ENCODE measurements around the gene AGAP2. TPM values are rescaled to one million over a fixed set of nuclear protein-coding genes. Genes with fewer than 3 reads are reported as not detected.

AGAP2 gene
- polyA plus RNA-seq, 1 donor (not counting 4 experiments of a cell fraction or from before 2014, with no cell fraction given), result 0.13 TPM

DNA sequence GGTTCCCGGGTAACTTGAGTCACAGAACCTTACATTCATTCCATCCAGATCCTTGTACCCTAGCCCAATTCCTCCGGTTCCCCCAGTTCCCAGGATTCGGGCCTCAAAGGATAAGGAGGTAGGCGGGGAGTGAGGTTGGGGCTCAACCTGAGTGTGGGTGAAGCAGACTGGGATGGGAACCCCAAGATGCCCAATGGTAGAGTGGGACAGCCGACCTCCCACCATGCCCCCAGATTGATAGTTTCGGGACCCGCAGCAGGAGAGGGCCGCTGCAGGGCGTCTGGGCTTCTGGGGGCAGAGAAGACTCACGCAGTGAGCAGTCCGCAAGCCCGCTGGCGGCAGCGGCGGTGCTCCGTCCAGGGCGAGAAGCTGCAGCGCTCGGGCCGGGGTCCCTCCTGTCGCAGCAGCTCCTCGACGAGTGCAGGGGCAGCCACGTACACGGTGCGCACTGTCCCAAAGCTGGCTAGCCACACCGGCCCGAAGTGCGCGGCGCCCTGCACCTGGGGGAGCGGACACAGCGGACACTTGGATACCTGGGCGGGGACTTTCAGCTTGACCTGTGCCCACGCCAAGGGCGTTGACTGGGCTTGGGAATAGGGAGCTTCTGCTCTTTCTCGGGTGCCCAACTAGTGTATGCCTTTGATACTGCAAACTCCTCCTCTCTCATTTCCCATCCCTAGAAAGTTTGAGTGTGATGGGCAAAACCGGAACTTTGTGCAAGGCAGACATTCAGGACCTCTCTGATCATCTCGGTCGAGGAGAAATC, 27.3 kb upstream of the AGAP2 start:
- H3K36me3 ChIP-seq (ENCODE audit: control insufficient read depth in 2 of 2, extremely low read depth in 1 of 2, insufficient read depth in 2 of 2, low read length in 2 of 2), result peaks cover 30 to 49% of the 10 kb centered on the region in 2 experiments
- FAIRE-seq (no peak), DNase-seq (ENCODE audit: low read depth, low spot score) (no peak)
- H2AFZ ChIP-seq (ENCODE audit: control insufficient read depth, low read length), result peak overlapping the region; percentile 18
- H3K4me2 ChIP-seq (ENCODE audit: control insufficient read depth, extremely low read depth, insufficient read depth, low read depth, low read length), result peak overlapping the region; percentile 74
- peak in 1 of 3 experiments; percentile 0 for TF ChIP-seq CTCF (optimal IDR thresholded peaks at IDR 0.05 in 1 of 3, IDR thresholded peaks at IDR 0.05 in 1 of 3, conservative IDR thresholded peaks at IDR 0.05 in 1 of 3; ENCODE audit: extremely low read depth in 1 of 3, insufficient read depth in 2 of 3, low read length in 3 of 3)
- no peak for TF ChIP-seq EZH2 (IDR thresholded peaks at IDR 0.05; ENCODE audit: low read length)
- peak overlapping the region; percentile 69 to 97 (median 89) for H3K4me3 ChIP-seq (ENCODE audit: control insufficient read depth in 2 of 3, extremely low read depth in 1 of 3, insufficient read depth in 2 of 3, low read depth in 1 of 3, low read length in 3 of 3)
- peaks cover 35% of the 10 kb centered on the region for H3K4me1 ChIP-seq (ENCODE audit: control insufficient read depth, extremely low read depth, insufficient read depth, low read length)
- dilution Hi-C loops (cut with MboI; ENCODE audit: extremely low pct_ligation_motif_present, low sequenced_read_pairs), result no loop called here
- no peaks in the 10 kb centered on the region for H3K9me3 ChIP-seq (ENCODE audit: control insufficient read depth, low read depth, low read length)
- no peaks in the 10 kb centered on the region for H3K27me3 ChIP-seq (ENCODE audit: control insufficient read depth, extremely low read depth, insufficient read depth, low read length)
- no peaks in the 10 kb centered on the region for H4K20me1 ChIP-seq (ENCODE audit: control insufficient read depth, extremely low read depth, insufficient read depth, low read length)
- H3K9me1 ChIP-seq (ENCODE audit: control insufficient read depth, extremely low read depth, insufficient read depth, low read length), result no peaks in the 10 kb centered on the region
- peak overlapping the region; percentile 80 for H3K9ac ChIP-seq (ENCODE audit: control insufficient read depth, extremely low read depth, insufficient read depth, low read length)
- peaks cover 81% of the 10 kb centered on the region for H3K79me2 ChIP-seq (ENCODE audit: control insufficient read depth, insufficient read depth, low read length)
- peak overlapping the region; percentile 67 for H3K27ac ChIP-seq (ENCODE audit: control insufficient read depth, insufficient read depth, low read length)

DNA sequence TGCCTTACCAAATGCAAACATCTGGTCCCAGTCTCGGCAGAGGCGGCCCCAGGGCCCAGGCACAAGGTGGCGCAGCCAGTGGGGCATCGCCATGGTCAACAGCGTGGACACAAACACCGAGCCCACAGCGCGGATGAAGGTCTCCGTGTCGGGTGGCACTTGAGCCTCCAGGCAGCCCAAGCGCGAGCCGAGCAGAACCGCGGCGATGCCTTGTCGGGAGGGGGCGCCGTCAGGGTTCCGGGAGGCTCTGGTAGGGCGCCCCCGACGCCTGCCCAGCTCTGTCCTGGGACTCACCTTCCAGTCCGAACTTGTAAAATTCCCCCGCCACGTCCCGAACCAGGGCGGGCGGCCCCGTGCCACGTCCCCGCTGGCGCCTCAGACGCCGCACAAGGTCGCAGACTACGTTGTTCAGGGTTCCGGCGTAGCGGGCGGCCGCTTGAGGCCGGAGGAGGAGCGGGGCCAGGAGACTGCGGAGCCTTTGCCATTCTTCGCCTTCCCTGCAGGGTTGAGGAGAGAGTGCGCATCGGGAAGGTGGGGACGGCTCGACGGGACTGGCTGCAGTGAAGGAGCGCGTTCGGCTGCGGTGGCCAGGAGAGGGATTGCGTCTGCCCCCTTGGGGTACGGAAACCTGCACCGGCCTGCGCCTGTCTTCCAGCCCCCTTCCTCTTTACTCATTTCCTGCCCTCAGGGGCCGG, 26.6 kb upstream of the AGAP2 start:
- DNase-seq (ENCODE audit: low read depth, low spot score), result no peak
- Histone ChIP-seq H3K79me2 (ENCODE audit: control insufficient read depth, insufficient read depth, low read length) (peaks cover 75% of the 10 kb centered on the region), H3K9me1 (ENCODE audit: control insufficient read depth, extremely low read depth, insufficient read depth, low read length) (no peaks in the 10 kb centered on the region), H3K9me3 (ENCODE audit: control insufficient read depth, low read depth, low read length) (no peaks in the 10 kb centered on the region), H3K27ac (ENCODE audit: control insufficient read depth, insufficient read depth, low read length) (peak overlapping the region; percentile 67), H2AFZ (ENCODE audit: control insufficient read depth, low read length) (peak overlapping the region; percentile 55), H3K9ac (ENCODE audit: control insufficient read depth, extremely low read depth, insufficient read depth, low read length) (peak overlapping the region; percentile 80), H3K27me3 (ENCODE audit: control insufficient read depth, extremely low read depth, insufficient read depth, low read length) (no peaks in the 10 kb centered on the region), H3K4me1 (ENCODE audit: control insufficient read depth, extremely low read depth, insufficient read depth, low read length) (peaks cover 29% of the 10 kb centered on the region), H3K4me2 (ENCODE audit: control insufficient read depth, extremely low read depth, insufficient read depth, low read depth, low read length) (peak overlapping the region; percentile 74), H4K20me1 (ENCODE audit: control insufficient read depth, extremely low read depth, insufficient read depth, low read length) (no peaks in the 10 kb centered on the region), H3K4me3 (ENCODE audit: control insufficient read depth in 2 of 3, extremely low read depth in 1 of 3, insufficient read depth in 2 of 3, low read depth in 1 of 3, low read length in 3 of 3) (peak overlapping the region; percentile 69 to 97 (median 89)), H3K36me3 (ENCODE audit: control insufficient read depth in 2 of 2, extremely low read depth in 1 of 2, insufficient read depth in 2 of 2, low read length in 2 of 2) (peaks cover 29 to 51% of the 10 kb centered on the region in 2 experiments)
- FAIRE-seq, result peak; percentile 56
- dilution Hi-C loops (cut with MboI; ENCODE audit: extremely low pct_ligation_motif_present, low sequenced_read_pairs), result no loop called here
- TF ChIP-seq EZH2 (IDR thresholded peaks at IDR 0.05; ENCODE audit: low read length) (no peak), CTCF (optimal IDR thresholded peaks at IDR 0.05 in 1 of 3, IDR thresholded peaks at IDR 0.05 in 1 of 3, conservative IDR thresholded peaks at IDR 0.05 in 1 of 3; ENCODE audit: extremely low read depth in 1 of 3, insufficient read depth in 2 of 3, low read length in 3 of 3) (peak in 2 of 3 experiments; percentile 36 to 46)
